K562 (cell line): Measurements from ENCODE around the gene TRIM65. TPM values are rescaled to one million over a fixed set of nuclear protein-coding genes. Genes with fewer than 3 reads are reported as not detected.
A peak's percentile ranks its signal among the peaks of the same experiment; 100 is the strongest.

Experiments
- ADNP ChIP-seq: fragments of 200-800 bp; sonication (Bioruptor generic); IDR thresholded peaks from 2 replicates; pipeline ENCODE4 v1.6.1; 2016; ENCODE audit warnings: missing genetic modification characterization, missing compliant biosample characterization
- CEBPB ChIP-seq: fragments of 450-650 bp; IDR thresholded peaks from 2 replicates; pipeline ENCODE4 v1.6.1; 2016; ENCODE audit warnings: missing genetic modification characterization, missing compliant biosample characterization
- CREB1 ChIP-seq, 2 experiments: sonication (generic) in 1 of 2; formaldehyde crosslinking in 1 of 2; IDR thresholded peaks; 2 replicates each; pipeline versions ENCODE4 v1.6.1 to v1.8.0; 2012 to 2022; ENCODE audit warnings: inconsistent platforms in 1 of 2, mild to moderate bottlenecking in 1 of 2, missing genetic modification reagents in 1 of 2, moderate library complexity in 1 of 2
- DLX4 ChIP-seq: fragments of 250-450 bp; sonication (Bioruptor Pico); IDR thresholded peaks from 2 replicates; pipeline ENCODE4 v1.6.1; 2021; ENCODE audit warnings: mild to moderate bottlenecking
- GATAD2A ChIP-seq: fragments of 450-650 bp; IDR thresholded peaks from 2 replicates; pipeline ENCODE4 v1.6.1; 2017
- HMG20B ChIP-seq: fragments of 250-450 bp; sonication (Bioruptor Pico); IDR thresholded peaks from 2 replicates; pipeline ENCODE4 v1.5.0; 2021; ENCODE audit warnings: mild to moderate bottlenecking
- KLF1 ChIP-seq: fragments of 450-650 bp; IDR thresholded peaks from 2 replicates; pipeline ENCODE4 v1.6.1; 2016; ENCODE audit warnings: missing genetic modification characterization, missing compliant biosample characterization
- MXD1 ChIP-seq: fragments of 250-450 bp; sonication (Bioruptor Pico); IDR thresholded peaks from 2 replicates; pipeline ENCODE4 v1.8.0; 2021; ENCODE audit warnings: borderline replicate concordance, mild to moderate bottlenecking, moderate library complexity; ENCODE audit not compliant: poor library complexity, severe bottlenecking
- NFXL1 ChIP-seq: fragments of 450-650 bp; formaldehyde crosslinking; IDR thresholded peaks from 2 replicates; pipeline ENCODE4 v1.4.0; 2021; ENCODE audit warnings: mild to moderate bottlenecking
- NONO ChIP-seq, 2 experiments: fragments of 200-400 bp in 1 of 2; fragments of 450-650 bp in 1 of 2; formaldehyde crosslinking in 1 of 2; IDR thresholded peaks; 2 replicates each; pipeline ENCODE4 v1.6.1; 2017; ENCODE audit warnings: low read depth in 2 of 2, mild to moderate bottlenecking in 2 of 2, moderate library complexity in 2 of 2, low read length in 1 of 2
- SP1 ChIP-seq: sonication (generic); formaldehyde crosslinking; IDR thresholded peaks from 2 replicates; pipeline ENCODE4 v1.8.1; 2022; ENCODE audit warnings: mild to moderate bottlenecking, missing genetic modification reagents
- TCF7 ChIP-seq: sonication (generic); IDR thresholded peaks from 2 replicates; pipeline ENCODE4 v1.6.1; 2016; ENCODE audit warnings: antibody characterized with exemption, borderline replicate concordance
- TFAM ChIP-seq: fragments of 250-450 bp; sonication (Bioruptor Pico); conservative IDR thresholded peaks from 2 replicates; pipeline ENCODE4 v1.5.0; 2021; ENCODE audit warnings: mild to moderate bottlenecking, moderate library complexity
- TRIM25 ChIP-seq: fragments of 450-650 bp; IDR thresholded peaks from 2 replicates; pipeline ENCODE4 v1.7.0; 2016; ENCODE audit warnings: borderline replicate concordance
- ZNF263 ChIP-seq: sonication (generic); formaldehyde crosslinking; IDR thresholded peaks from 2 replicates; pipeline ENCODE4 v1.8.0; 2022; ENCODE audit warnings: mild to moderate bottlenecking, missing genetic modification reagents, borderline replicate concordance
- ZNF324 ChIP-seq: fragments of 250-450 bp; sonication (Bioruptor Pico); IDR thresholded peaks from 2 replicates; pipeline ENCODE4 v1.4.0; 2020; ENCODE audit warnings: mild to moderate bottlenecking
- polyA plus RNA-seq, 8 experiments: library from polyadenylated mRNA; depleted of rRNA in 4 of 8; stranded (reverse) in 5 of 8; unstranded in 3 of 8; fragments of >200 nt; fragmentation: Nextera tagmentation in 2 of 8; fragmentation: Illumina TruSeq in 1 of 8; extraction: Ambion mirVana in 2 of 8; extraction: Trizol in 1 of 8; gene quantifications; 2 replicates each; pipeline versions ENCODE4 v1.2.1 to v1.2.3, GENCODE V29; 2011 to 2014; ENCODE audit warnings: inconsistent platforms in 1 of 8, missing spikeins in 1 of 8
- total RNA-seq, 7 experiments: library from RNA; depleted of rRNA in 6 of 7; stranded (reverse); fragments of >200 nt in 6 of 7; fragmentation: Illumina TruSeq in 2 of 7; extraction: Trizol in 2 of 7; gene quantifications; 2 replicates each; pipeline versions ENCODE4 v1.2.1 to v1.2.3, GENCODE V29; 2011 to 2021; ENCODE audit warnings: low replicate concordance in 1 of 7
- TF ChIP-seq, protein P1 (sequence below): sonication (generic); formaldehyde crosslinking; IDR thresholded peaks from 2 replicates; pipeline ENCODE4 v1.8.0; 2022; ENCODE audit warnings: mild to moderate bottlenecking, low read depth, missing genetic modification reagents
- TF ChIP-seq, protein P2 (sequence below): fragments of 200-800 bp; sonication (Bioruptor generic); IDR thresholded peaks from 2 replicates; pipeline ENCODE4 v1.6.1; 2016; ENCODE audit warnings: missing genetic modification characterization, missing compliant biosample characterization

The TRIM65 gene
- total and polyA plus RNA-seq, 9 of the 15 experiments (the other 6 are each of a cell fraction or from before 2014, with no cell fraction given): 2.8 to 45.7 (median 22.9) TPM

- no peak for TF ChIP-seq TRIM25
- TF ChIP-seq TCF7: no peak
- TF ChIP-seq SP1: no peak
- TF ChIP-seq NONO (IDR thresholded peaks at IDR 0.05; ENCODE audit: low read depth in 2 of 2, low read length in 1 of 2): peak; percentile 77 to 84
- TF ChIP-seq HMG20B (CRISPR knock-in tag): no peak
- TF ChIP-seq, protein P1, sequence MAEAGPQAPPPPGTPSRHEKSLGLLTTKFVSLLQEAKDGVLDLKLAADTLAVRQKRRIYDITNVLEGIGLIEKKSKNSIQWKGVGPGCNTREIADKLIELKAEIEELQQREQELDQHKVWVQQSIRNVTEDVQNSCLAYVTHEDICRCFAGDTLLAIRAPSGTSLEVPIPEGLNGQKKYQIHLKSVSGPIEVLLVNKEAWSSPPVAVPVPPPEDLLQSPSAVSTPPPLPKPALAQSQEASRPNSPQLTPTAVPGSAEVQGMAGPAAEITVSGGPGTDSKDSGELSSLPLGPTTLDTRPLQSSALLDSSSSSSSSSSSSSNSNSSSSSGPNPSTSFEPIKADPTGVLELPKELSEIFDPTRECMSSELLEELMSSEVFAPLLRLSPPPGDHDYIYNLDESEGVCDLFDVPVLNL (CRISPR knock-in tag): no peak
- peak; percentile 68; the same call in 1 of the 2 replicates for TF ChIP-seq CREB1 (IDR thresholded peaks at IDR 0.05)
- peak; percentile 89 for TF ChIP-seq CREB1 (CRISPR knock-in tag; IDR thresholded peaks at IDR 0.05)
- no peak for TF ChIP-seq TFAM (CRISPR knock-in tag)
- TF ChIP-seq KLF1: 0 out of 2 replicates have a peak, but pooled peaks have one; percentile 24
- no peak for TF ChIP-seq ADNP (tag)
- no peak for TF ChIP-seq CEBPB (tag)
- TF ChIP-seq MXD1 (CRISPR knock-in tag): no peak
- no peak for TF ChIP-seq GATAD2A
- TF ChIP-seq DLX4 (CRISPR knock-in tag): no peak
- TF ChIP-seq, protein P2, sequence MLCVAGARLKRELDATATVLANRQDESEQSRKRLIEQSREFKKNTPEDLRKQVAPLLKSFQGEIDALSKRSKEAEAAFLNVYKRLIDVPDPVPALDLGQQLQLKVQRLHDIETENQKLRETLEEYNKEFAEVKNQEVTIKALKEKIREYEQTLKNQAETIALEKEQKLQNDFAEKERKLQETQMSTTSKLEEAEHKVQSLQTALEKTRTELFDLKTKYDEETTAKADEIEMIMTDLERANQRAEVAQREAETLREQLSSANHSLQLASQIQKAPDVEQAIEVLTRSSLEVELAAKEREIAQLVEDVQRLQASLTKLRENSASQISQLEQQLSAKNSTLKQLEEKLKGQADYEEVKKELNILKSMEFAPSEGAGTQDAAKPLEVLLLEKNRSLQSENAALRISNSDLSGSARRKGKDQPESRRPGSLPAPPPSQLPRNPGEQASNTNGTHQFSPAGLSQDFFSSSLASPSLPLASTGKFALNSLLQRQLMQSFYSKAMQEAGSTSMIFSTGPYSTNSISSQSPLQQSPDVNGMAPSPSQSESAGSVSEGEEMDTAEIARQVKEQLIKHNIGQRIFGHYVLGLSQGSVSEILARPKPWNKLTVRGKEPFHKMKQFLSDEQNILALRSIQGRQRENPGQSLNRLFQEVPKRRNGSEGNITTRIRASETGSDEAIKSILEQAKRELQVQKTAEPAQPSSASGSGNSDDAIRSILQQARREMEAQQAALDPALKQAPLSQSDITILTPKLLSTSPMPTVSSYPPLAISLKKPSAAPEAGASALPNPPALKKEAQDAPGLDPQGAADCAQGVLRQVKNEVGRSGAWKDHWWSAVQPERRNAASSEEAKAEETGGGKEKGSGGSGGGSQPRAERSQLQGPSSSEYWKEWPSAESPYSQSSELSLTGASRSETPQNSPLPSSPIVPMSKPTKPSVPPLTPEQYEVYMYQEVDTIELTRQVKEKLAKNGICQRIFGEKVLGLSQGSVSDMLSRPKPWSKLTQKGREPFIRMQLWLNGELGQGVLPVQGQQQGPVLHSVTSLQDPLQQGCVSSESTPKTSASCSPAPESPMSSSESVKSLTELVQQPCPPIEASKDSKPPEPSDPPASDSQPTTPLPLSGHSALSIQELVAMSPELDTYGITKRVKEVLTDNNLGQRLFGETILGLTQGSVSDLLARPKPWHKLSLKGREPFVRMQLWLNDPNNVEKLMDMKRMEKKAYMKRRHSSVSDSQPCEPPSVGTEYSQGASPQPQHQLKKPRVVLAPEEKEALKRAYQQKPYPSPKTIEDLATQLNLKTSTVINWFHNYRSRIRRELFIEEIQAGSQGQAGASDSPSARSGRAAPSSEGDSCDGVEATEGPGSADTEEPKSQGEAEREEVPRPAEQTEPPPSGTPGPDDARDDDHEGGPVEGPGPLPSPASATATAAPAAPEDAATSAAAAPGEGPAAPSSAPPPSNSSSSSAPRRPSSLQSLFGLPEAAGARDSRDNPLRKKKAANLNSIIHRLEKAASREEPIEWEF: no peak
- no peak for TF ChIP-seq ZNF324 (CRISPR knock-in tag)
- peak; percentile 59; the same call in 1 of the 2 replicates for TF ChIP-seq ZNF263 (CRISPR knock-in tag)
- TF ChIP-seq NFXL1 (CRISPR knock-in tag): no peak
Observed at GRCh38 chr17:75896415-75897159, at the start of gene TRIM65 (continued).
